H1 (cell line): ENCODE results near the gene PUSL1. TPM values are rescaled to one million over a fixed set of nuclear protein-coding genes. Genes with fewer than 3 reads are reported as not detected.

Experiments used
- CTCF ChIA-PET: fragments of 300-600 bp; sonication (Branson Sonifier 250); formaldehyde crosslinking; loops from one replicate; lab custom pipeline; 2021; ENCODE audit not compliant: partially characterized antibody; lab: Charles Lee
- POLR2A ChIA-PET: fragments of 300-600 bp; sonication (Branson Sonifier 250); formaldehyde crosslinking; loops from one replicate; lab custom pipeline; 2021; ENCODE audit warnings: inconsistent platforms; ENCODE audit not compliant: partially characterized antibody; lab: Charles Lee
- DNase-seq, 2 experiments: peaks; one replicate each; pipeline versions ENCODE4 v3.0.0 to v3.0.0-alpha.2; 2010 to 2022; ENCODE audit warnings: low spot score in 2 of 2, low read depth in 1 of 2, mixed read lengths in 1 of 2
- FAIRE-seq: peaks from 2 replicates; lab custom pipeline; 2011; peaks lifted over from hg19 to GRCh38; lab: Jason Lieb, UNC
- H2AFZ ChIP-seq: 2 replicates; pipeline ENCODE4 v1.8.1; 2012; ENCODE audit warnings: low read length, inconsistent platforms
- H2AK5ac ChIP-seq: 2 replicates; pipeline ENCODE4 v1.6.1; 2013; ENCODE audit warnings: low read depth, low read length
- H2BK120ac ChIP-seq: replicated peaks from 2 replicates; pipeline ENCODE3; 2013; ENCODE audit warnings: low read depth, low read length, inconsistent platforms
- H2BK12ac ChIP-seq: 2 replicates; pipeline ENCODE4 v1.6.1; 2013; ENCODE audit warnings: low read depth, low read length
- H2BK15ac ChIP-seq: 2 replicates; pipeline ENCODE4 v1.6.1; 2013; ENCODE audit warnings: low read length
- H2BK20ac ChIP-seq: 2 replicates; pipeline ENCODE4 v1.6.1; 2013; ENCODE audit warnings: low read length
- H2BK5ac ChIP-seq: 2 replicates; pipeline ENCODE4 v1.6.1; 2013; ENCODE audit warnings: low read depth, low read length
- H3K14ac ChIP-seq: 2 replicates; pipeline ENCODE4 v1.6.1; 2013; ENCODE audit warnings: inconsistent platforms; ENCODE audit not compliant: insufficient read length
- H3K18ac ChIP-seq: 2 replicates; pipeline ENCODE4 v1.6.1; 2013; ENCODE audit warnings: low read length; ENCODE audit errors: extremely low read depth
- H3K23ac ChIP-seq: 2 replicates; pipeline ENCODE4 v1.6.1; 2013; ENCODE audit warnings: inconsistent platforms; ENCODE audit not compliant: insufficient read length
- H3K23me2 ChIP-seq: 2 replicates; pipeline ENCODE4 v1.6.1; 2013; ENCODE audit warnings: low read depth, low read length
- H3K27ac ChIP-seq: 2 replicates; pipeline ENCODE4 v1.6.1; 2011; ENCODE audit warnings: low read depth, low read length, inconsistent platforms
- H3K27me3 ChIP-seq, 4 experiments: replicated peaks in 1 of 4; 1 replicate in 1 of 4; 2 replicates in 3 of 4; pipeline versions ENCODE4 v1.6.1 to v1.8.1; 2011 to 2013; ENCODE audit warnings: low read length in 3 of 4, mild to moderate bottlenecking in 3 of 4, inconsistent platforms in 2 of 4, mixed read lengths in 2 of 4, moderate library complexity in 1 of 4; ENCODE audit not compliant: control insufficient read depth in 3 of 4, insufficient read depth in 3 of 4; ENCODE audit errors: extremely low read depth in 1 of 4
- H3K36me3 ChIP-seq, 4 experiments: 2 replicates each; pipeline versions ENCODE4 v1.6.1 to v1.8.1; 2011 to 2013; ENCODE audit warnings: mild to moderate bottlenecking in 4 of 4, low read length in 3 of 4, moderate library complexity in 2 of 4, control low read depth in 1 of 4, inconsistent platforms in 1 of 4; ENCODE audit not compliant: insufficient read depth in 4 of 4, control insufficient read depth in 2 of 4
- H3K4ac ChIP-seq: replicated peaks from 2 replicates; pipeline ENCODE3; 2013; ENCODE audit warnings: low read length, low read depth, mixed read lengths, inconsistent platforms; ENCODE audit not compliant: insufficient read length
- H3K4me1 ChIP-seq, 4 experiments: replicated peaks in 1 of 4; 1 replicate in 1 of 4; 2 replicates in 3 of 4; pipeline versions ENCODE4 v1.6.1 to v1.8.1; 2011 to 2013; ENCODE audit warnings: low read length in 3 of 4, inconsistent platforms in 2 of 4, mixed read lengths in 1 of 4; ENCODE audit not compliant: insufficient read depth in 4 of 4, control insufficient read depth in 3 of 4
- H3K4me2 ChIP-seq, 2 experiments: 2 replicates each; pipeline versions ENCODE4 v1.6.1 to v1.8.1; 2011 to 2013; ENCODE audit warnings: low read depth in 2 of 2, low read length in 2 of 2, control low read depth in 1 of 2, inconsistent platforms in 1 of 2, mild to moderate bottlenecking in 1 of 2; ENCODE audit not compliant: insufficient read depth in 1 of 2
- H3K4me3 ChIP-seq, 4 experiments: fragments of 200-600, 300-600 bp in 1 of 4; sonication (generic), shearing (Covaris generic), sonication (Bioruptor Twin) in 1 of 4; 2 replicates each; pipeline versions ENCODE4 v1.5.1 to v1.8.1; 2011 to 2016; ENCODE audit warnings: low read length in 4 of 4, low read depth in 3 of 4, control low read depth in 2 of 4, inconsistent platforms in 2 of 4, mild to moderate bottlenecking in 2 of 4, mixed read lengths in 1 of 4, moderate library complexity in 1 of 4; ENCODE audit not compliant: insufficient read depth in 2 of 4; ENCODE audit errors: extremely low read depth in 1 of 4
- H3K56ac ChIP-seq: replicated peaks from 2 replicates; pipeline ENCODE3; 2013; ENCODE audit warnings: low read depth, mild to moderate bottlenecking, mixed read lengths, low read length, inconsistent platforms; ENCODE audit not compliant: insufficient read length
- H3K79me1 ChIP-seq: 2 replicates; pipeline ENCODE4 v1.6.1; 2013; ENCODE audit warnings: low read depth, low read length, control low read depth
- H3K79me2 ChIP-seq, 2 experiments: 2 replicates each; pipeline versions ENCODE4 v1.6.1 to v1.8.1; 2012 to 2013; ENCODE audit warnings: low read length in 2 of 2, mild to moderate bottlenecking in 2 of 2, inconsistent platforms in 1 of 2; ENCODE audit not compliant: insufficient read depth in 2 of 2, control insufficient read depth in 1 of 2
- H3K9ac ChIP-seq, 4 experiments: replicated peaks in 1 of 4; 1 replicate in 1 of 4; 2 replicates in 3 of 4; pipeline versions ENCODE4 v1.6.1 to v1.8.1; 2011 to 2013; ENCODE audit warnings: low read depth in 3 of 4, low read length in 3 of 4, control low read depth in 2 of 4, mild to moderate bottlenecking in 2 of 4, moderate library complexity in 2 of 4, inconsistent platforms in 1 of 4; ENCODE audit errors: extremely low read depth in 1 of 4
- H3K9me3 ChIP-seq, 2 experiments: 2 replicates each; pipeline versions ENCODE4 v1.6.1 to v1.8.1; 2012 to 2013; ENCODE audit warnings: mild to moderate bottlenecking in 2 of 2, moderate library complexity in 2 of 2, control low read depth in 1 of 2, inconsistent platforms in 1 of 2, low read depth in 1 of 2, low read length in 1 of 2, mixed read lengths in 1 of 2; ENCODE audit not compliant: insufficient read depth in 2 of 2
- H4K20me1 ChIP-seq, 2 experiments: replicated peaks in 1 of 2; 2 replicates each; pipeline versions ENCODE3 to v1.8.1; 2011 to 2013; ENCODE audit warnings: inconsistent platforms in 2 of 2, low read length in 2 of 2, mild to moderate bottlenecking in 1 of 2; ENCODE audit not compliant: insufficient read depth in 2 of 2, control insufficient read depth in 1 of 2
- H4K5ac ChIP-seq: 2 replicates; pipeline ENCODE4 v1.6.1; 2013; ENCODE audit warnings: low read length, low read depth, mixed read lengths, inconsistent platforms; ENCODE audit not compliant: insufficient read length
- H4K8ac ChIP-seq: 2 replicates; pipeline ENCODE4 v1.8.0; 2013; ENCODE audit warnings: mild to moderate bottlenecking, moderate library complexity, low read length, inconsistent platforms; ENCODE audit not compliant: insufficient read depth; ENCODE audit errors: extremely low read depth
- H4K91ac ChIP-seq: replicated peaks from 2 replicates; pipeline ENCODE3; 2013; ENCODE audit warnings: low read length, mixed read lengths, inconsistent platforms; ENCODE audit not compliant: insufficient read length
- ASH2L ChIP-seq: fragments of 200-600, 300-600 bp; sonication (generic); IDR thresholded peaks from one replicate; pipeline ENCODE4 v1.7.1; 2017; ENCODE audit warnings: low read length
- CEBPB ChIP-seq: IDR thresholded peaks from 2 replicates; pipeline ENCODE4 v1.6.1; 2012; ENCODE audit warnings: low read depth, low read length
- CHD1 ChIP-seq: IDR thresholded peaks from 2 replicates; pipeline ENCODE4 v1.6.1; 2012; ENCODE audit warnings: low read depth, low read length, improper control_type of control experiment
- CREB1 ChIP-seq: IDR thresholded peaks from 2 replicates; pipeline ENCODE4 v1.6.1; 2012; ENCODE audit warnings: inconsistent platforms
- CTBP2 ChIP-seq: IDR thresholded peaks from 2 replicates; pipeline ENCODE4 v1.7.0; 2011; ENCODE audit warnings: borderline replicate concordance, mild to moderate bottlenecking, moderate library complexity, mixed read lengths, low read length; ENCODE audit not compliant: insufficient read depth, insufficient read length
- FOSL1 ChIP-seq: IDR thresholded peaks from 2 replicates; pipeline ENCODE4 v1.6.1; 2011; ENCODE audit warnings: mild to moderate bottlenecking, low read depth, low read length, moderate library complexity; ENCODE audit not compliant: insufficient read depth
- HDAC2 ChIP-seq, 2 experiments: fragments of 300-600 bp in 1 of 2; sonication (generic) in 1 of 2; IDR thresholded peaks; 2 replicates each; pipeline ENCODE4 v1.6.1; 2011 to 2012; ENCODE audit warnings: low read depth in 2 of 2, low read length in 2 of 2, mild to moderate bottlenecking in 2 of 2, moderate library complexity in 2 of 2, borderline replicate concordance in 1 of 2, inconsistent platforms in 1 of 2
- JUND ChIP-seq: IDR thresholded peaks from 2 replicates; pipeline ENCODE4 v1.6.1; 2011; ENCODE audit warnings: mild to moderate bottlenecking, improper control_type of control experiment, low read length
- NANOG ChIP-seq: IDR thresholded peaks from 2 replicates; pipeline ENCODE4 v1.6.1; 2011; ENCODE audit warnings: low read length, low read depth, mild to moderate bottlenecking, inconsistent platforms; ENCODE audit not compliant: insufficient read depth, poor library complexity, severe bottlenecking
- POLR2AphosphoS5 ChIP-seq: IDR thresholded peaks from 2 replicates; pipeline ENCODE4 v1.6.1; 2011; ENCODE audit warnings: low read depth, low read length
- RFX5 ChIP-seq: IDR thresholded peaks from 2 replicates; pipeline ENCODE4 v1.6.1; 2011; ENCODE audit warnings: low read depth, low read length, improper control_type of control experiment, borderline replicate concordance
- SIRT6 ChIP-seq: IDR thresholded peaks from one replicate; pipeline ENCODE4 v1.7.1; 2012; ENCODE audit warnings: low read length, inconsistent platforms
- SP2 ChIP-seq: IDR thresholded peaks from 2 replicates; pipeline ENCODE4 v1.6.1; 2012; ENCODE audit warnings: mild to moderate bottlenecking, low read length, inconsistent platforms
- SP4 ChIP-seq: IDR thresholded peaks from 2 replicates; pipeline ENCODE4 v1.6.1; 2012; ENCODE audit warnings: low read length, inconsistent platforms
- WGBS, 2 experiments: shearing (Covaris generic) in 1 of 2; methylation state at CpG; one replicate each; pipeline versions ENCODE4 v1.1.6 to v1.1.7; 2013 to 2015; ENCODE audit warnings: low lambda C conversion rate in 2 of 2, mixed read lengths in 2 of 2, inconsistent platforms in 1 of 2, low coverage in 1 of 2, missing lambda C conversion rate in 1 of 2; ENCODE audit not compliant: insufficient replicate concordance in 2 of 2, insufficient coverage in 1 of 2, insufficient read length in 1 of 2; ENCODE audit errors: extremely low coverage in 1 of 2, missing lambda C conversion rate in 1 of 2; 5-methylcytosine and 5-hydroxymethylcytosine counted together
- polyA plus RNA-seq, 7 experiments: library from polyadenylated mRNA; depleted of rRNA in 3 of 7; stranded (reverse) in 5 of 7; unstranded in 2 of 7; fragments of >200 nt in 5 of 7; fragments of 200-250 nt in 2 of 7; gene quantifications; 1 replicate in 5 of 7; 2 replicates in 1 of 7; 4 replicates in 1 of 7; pipeline versions ENCODE4 v1.2.1 to v1.2.3, GENCODE V29; 2011 to 2013; ENCODE audit warnings: missing spikeins in 2 of 7, mixed read lengths in 2 of 7
- total RNA-seq: library from RNA; stranded (reverse); fragmentation: NEBNext Ultra II Directional; extraction: Animal tissue kit (Norgen Biotek cat#: 25700); gene quantifications from 2 replicates; pipeline ENCODE4 v1.2.1, GENCODE V29; 2021

PUSL1 gene
- total and polyA plus RNA-seq, 2 of the 8 experiments (the other 6 are each of a cell fraction or from before 2014, with no cell fraction given): 38.8 to 87.4 TPM

DNA sequence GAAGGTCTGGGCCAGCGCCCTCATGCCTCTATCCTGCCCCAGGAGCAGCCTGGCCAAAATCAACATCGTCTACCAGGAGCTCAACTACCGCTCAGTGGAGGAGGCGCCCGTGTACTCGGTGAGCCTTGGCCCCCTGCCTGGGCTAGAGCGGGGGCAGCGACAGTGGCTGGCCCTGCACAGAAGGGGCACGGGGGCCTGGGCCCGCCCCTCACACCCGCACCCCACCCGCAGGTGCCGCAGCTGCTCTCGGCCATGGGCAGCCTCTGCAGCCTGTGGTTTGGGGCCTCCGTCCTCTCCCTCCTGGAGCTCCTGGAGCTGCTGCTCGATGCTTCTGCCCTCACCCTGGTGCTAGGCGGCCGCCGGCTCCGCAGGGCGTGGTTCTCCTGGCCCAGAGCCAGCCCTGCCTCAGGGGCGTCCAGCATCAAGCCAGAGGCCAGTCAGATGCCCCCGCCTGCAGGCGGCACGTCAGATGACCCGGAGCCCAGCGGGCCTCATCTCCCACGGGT, 17.3 kb upstream of the PUSL1 start:
- Histone ChIP-seq H4K91ac (no peak overlapping the region), H4K5ac (no peak overlapping the region), H3K27me3 (peaks cover 0 to 3% (median 0%) of the 10 kb centered on the region in 4 experiments; a peak in 1 of 7 replicates), H3K27ac (no peak overlapping the region), H3K23ac (no peak overlapping the region), H3K79me1 (no peaks in the 10 kb centered on the region), H3K9ac (no peak overlapping the region), H3K9me3 (peaks cover 0 to 2% of the 10 kb centered on the region in 2 experiments; a peak in 1 of 4 replicates), H2AFZ (no peak overlapping the region), H3K4ac (no peak overlapping the region), H3K79me2 (no peaks in the 10 kb centered on the region), H2AK5ac (no peak overlapping the region), H4K20me1 (peaks cover 2 to 4% of the 10 kb centered on the region in 2 experiments), H2BK12ac (no peak overlapping the region), H3K4me3 (no peak overlapping the region), H3K56ac (no peak overlapping the region), H2BK20ac (no peak overlapping the region), H4K8ac (peak overlapping the region; percentile 4; the same call in 1 of the 2 replicates), H2BK15ac (no peak overlapping the region), H2BK120ac (no peak overlapping the region), H3K4me1 (peaks cover 0 to 8% (median 0%) of the 10 kb centered on the region in 4 experiments; a peak in 2 of 7 replicates), H3K36me3 (0 out of 8 replicates have a peak, but pooled peaks cover 0 to 3% (median 0%) of the 10 kb centered on the region in 4 experiments), H3K14ac (no peak overlapping the region), H3K4me2 (no peak overlapping the region), H2BK5ac (0 out of 2 replicates have a peak overlapping the region, but pooled peaks have one; percentile 2), H3K23me2 (no peaks in the 10 kb centered on the region), H3K18ac (no peak overlapping the region)
- FAIRE-seq (no peak), DNase-seq (no peak)
- WGBS, 2 experiments: 84% methylated on average over 14 of the region's 28 CpGs; no CpG with 5 or more reads in 1 of the 2 experiments
- TF ChIP-seq RFX5: no peak
- no peak for TF ChIP-seq JUND
- no peak for TF ChIP-seq NANOG
- no peak for TF ChIP-seq FOSL1
- no peak for TF ChIP-seq ASH2L
- no peak for TF ChIP-seq HDAC2 (IDR thresholded peaks at IDR 0.05; ENCODE audit: borderline replicate concordance in 1 of 2, low read depth in 2 of 2, low read length in 2 of 2)
- TF ChIP-seq CTBP2: no peak
- TF ChIP-seq SIRT6: no peak
- no peak for TF ChIP-seq CEBPB
- TF ChIP-seq SP4: no peak
- no peak for TF ChIP-seq CREB1
- no peak for TF ChIP-seq POLR2AphosphoS5
- no peak for TF ChIP-seq SP2
- no peak for TF ChIP-seq CHD1
- POLR2A ChIA-PET: interaction anchor here (1.0 to 2.3 kb wide), 6 partner anchors 9 to 44 kb away, joined by 3 to 9 read pairs (median 6); partner anchors contain the start of gene UBE2J2
- CTCF ChIA-PET: interaction anchor here (0.6 to 3.4 kb wide), 46 partner anchors 8 to 1007 kb away, joined by 3 to 38 read pairs (median 5); partner anchors contain the start of genes SCNN1D, TTLL10 and UBE2J2
